Measurements from ENCODE around the gene GGA1.

GGA1 gene

DNA sequence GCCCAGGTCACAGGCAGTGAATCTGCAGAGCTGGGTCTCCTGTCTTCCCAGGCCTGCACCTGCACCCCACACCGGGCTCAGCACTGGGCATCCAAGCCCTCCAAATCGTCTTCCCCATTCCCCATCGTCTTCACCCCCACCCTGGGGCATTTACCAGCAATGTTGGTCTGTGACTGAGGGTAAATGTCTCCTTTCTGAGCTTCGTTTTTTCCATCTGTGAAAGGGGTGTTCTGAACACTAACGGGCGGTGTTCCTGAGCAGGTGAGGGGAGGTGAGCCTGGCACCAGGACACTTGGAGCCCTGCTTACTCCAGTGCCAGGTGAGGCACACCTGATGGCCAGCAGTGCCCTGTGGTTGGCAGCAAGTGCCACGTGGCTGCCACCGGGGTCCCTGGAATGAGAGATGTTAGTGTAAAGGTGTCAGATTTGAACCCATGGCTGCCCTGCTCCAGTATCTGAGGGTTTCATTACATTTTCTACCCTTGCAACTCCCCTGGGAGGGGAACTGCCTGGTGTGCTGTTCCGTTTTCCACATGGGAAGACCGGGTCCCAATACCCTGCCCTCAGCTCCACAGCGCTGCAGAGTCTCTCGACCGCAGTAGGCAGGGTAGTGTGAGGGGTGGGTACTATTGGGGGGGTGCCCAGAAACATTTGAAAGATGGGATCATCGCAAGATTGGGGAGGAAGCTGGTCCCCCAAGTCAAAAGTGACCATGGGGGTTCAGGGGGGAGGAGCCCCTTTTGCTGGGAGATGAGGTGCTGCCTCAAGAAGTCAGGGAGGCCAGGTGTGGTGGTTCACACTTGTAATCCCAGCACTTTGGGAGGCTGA lies 46.4 kb upstream of the GGA1 start:
- peak overlapping the region; percentile 94 for H3K4me3 ChIP-seq (ENCODE audit: low read depth, low read length)
- TF ChIP-seq, protein P1, sequence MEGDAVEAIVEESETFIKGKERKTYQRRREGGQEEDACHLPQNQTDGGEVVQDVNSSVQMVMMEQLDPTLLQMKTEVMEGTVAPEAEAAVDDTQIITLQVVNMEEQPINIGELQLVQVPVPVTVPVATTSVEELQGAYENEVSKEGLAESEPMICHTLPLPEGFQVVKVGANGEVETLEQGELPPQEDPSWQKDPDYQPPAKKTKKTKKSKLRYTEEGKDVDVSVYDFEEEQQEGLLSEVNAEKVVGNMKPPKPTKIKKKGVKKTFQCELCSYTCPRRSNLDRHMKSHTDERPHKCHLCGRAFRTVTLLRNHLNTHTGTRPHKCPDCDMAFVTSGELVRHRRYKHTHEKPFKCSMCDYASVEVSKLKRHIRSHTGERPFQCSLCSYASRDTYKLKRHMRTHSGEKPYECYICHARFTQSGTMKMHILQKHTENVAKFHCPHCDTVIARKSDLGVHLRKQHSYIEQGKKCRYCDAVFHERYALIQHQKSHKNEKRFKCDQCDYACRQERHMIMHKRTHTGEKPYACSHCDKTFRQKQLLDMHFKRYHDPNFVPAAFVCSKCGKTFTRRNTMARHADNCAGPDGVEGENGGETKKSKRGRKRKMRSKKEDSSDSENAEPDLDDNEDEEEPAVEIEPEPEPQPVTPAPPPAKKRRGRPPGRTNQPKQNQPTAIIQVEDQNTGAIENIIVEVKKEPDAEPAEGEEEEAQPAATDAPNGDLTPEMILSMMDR (IDR thresholded peaks at IDR 0.05; ENCODE audit: low read depth, low read length), result no peak

DNA sequence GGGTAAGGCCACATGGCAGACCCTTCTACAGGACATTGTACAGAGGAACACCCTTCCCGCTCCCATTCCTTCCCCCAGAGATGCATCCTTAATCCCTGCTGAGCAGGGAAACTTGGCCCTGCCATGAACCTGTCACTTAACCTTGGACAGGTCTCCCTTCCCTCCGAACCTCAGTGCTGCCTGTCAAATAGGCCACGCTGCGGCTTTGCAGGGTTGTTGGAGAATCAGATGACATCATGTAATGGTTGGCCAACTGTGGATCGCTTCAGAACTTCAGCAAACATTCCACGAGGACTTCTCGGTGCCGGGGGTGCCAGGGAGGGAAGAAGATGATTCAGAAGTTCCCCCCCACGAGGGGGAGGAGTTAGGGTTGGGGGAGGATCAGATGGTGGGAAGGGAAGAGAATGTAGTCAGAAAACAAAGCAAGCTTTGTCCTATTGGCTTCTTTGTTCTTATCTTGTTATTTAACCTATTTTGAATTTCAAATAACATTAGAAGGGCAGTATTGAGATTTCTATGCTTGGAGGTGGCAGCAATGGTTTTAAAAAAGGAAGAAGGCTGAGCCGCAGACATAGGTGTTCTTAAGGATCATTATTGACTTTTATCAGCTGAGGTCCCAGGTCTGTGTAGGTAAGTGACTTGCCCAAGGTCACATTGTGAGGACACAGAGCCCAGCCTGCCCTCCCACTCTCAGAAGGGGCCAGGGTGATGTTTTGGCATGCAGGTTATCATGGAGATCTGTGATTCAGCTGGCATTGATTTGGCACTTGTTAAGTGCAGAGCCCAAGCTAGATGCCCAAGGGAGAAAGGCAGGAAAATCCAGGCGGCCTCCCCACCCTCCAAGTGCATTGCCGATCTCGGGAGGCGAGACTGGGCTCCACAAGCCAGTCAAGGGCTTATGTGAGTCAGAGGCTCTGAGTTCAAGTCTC lies 45.2 kb upstream of the GGA1 start:
- H3K4me3 ChIP-seq (ENCODE audit: low read depth, low read length), result peak overlapping the region; percentile 94
- TF ChIP-seq, protein P1 (IDR thresholded peaks at IDR 0.05; ENCODE audit: low read depth, low read length), result no peak

DNA sequence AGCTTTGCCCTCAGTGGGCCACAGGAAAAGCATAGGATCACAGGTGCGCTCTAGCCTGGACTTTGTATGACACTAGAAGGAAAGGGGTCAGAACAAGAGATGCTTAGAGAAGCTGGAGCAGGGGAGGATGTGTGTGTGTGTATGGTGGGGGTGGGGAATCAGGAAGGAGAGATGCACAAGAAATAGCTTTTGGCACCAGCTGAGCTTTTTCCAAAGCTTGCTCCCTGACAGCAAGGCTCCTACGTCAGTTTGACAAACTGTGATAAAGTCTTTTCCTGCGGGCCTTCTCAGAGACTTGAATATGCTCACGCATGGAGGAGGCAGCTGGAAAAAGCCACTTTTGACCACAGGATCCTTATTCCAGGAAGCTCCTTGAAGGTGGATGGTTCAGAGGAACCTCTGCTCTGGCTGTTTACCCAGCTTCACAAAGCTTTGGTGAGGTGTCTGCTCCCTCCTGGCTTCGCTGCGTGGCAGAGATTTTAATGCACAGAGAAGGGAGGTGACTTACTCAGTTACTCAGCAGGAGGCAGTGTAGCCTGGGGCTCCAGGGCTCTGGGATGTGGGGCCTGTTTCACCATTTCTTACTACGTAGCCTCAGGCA lies 44.4 kb upstream of the GGA1 start:
- TF ChIP-seq, protein P1 (IDR thresholded peaks at IDR 0.05; ENCODE audit: low read depth, low read length), result no peak
- H3K4me3 ChIP-seq (ENCODE audit: low read depth, low read length), result peak overlapping the region; percentile 40

DNA sequence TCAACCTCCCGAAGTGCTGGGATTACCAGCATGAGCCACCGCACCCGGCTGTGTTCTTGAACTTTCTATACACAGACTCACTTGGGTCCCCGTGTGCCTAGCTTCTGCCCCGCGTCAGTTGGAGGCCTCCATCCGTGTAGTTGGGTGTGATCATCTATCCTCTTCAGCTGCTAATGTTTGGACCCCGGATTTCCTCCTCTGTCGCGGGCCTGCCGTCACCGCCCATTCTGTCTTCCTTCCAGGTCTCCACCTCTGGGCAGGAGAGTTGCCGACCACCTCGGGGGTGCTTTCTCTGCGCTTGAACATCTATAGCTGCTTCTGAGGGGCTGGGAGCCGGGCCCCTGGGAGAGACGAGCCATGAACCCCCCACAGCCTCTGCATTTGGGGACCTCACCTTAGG lies 42.8 kb upstream of the GGA1 start:
- TF ChIP-seq, protein P1 (IDR thresholded peaks at IDR 0.05; ENCODE audit: low read depth, low read length), result no peak
- H3K4me3 ChIP-seq (ENCODE audit: low read depth, low read length), result no peak overlapping the region

DNA sequence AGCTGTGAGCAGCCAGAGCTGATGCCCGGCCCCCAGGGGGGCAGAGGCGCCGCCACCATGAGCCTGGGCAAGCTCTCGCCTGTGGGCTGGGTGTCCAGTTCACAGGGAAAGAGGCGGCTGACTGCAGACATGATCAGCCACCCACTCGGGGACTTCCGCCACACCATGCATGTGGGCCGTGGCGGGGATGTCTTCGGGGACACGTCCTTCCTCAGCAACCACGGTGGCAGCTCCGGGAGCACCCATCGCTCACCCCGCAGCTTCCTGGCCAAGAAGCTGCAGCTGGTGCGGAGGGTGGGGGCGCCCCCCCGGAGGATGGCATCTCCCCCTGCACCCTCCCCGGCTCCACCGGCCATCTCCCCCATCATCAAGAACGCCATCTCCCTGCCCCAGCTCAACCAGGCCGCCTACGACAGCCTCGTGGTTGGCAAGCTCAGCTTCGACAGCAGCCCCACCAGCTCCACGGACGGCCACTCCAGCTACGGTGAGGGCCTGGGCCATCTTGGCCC lies 42.3 kb upstream of the GGA1 start:
- no peak overlapping the region for H3K4me3 ChIP-seq (ENCODE audit: low read depth, low read length)
- TF ChIP-seq, protein P1 (IDR thresholded peaks at IDR 0.05; ENCODE audit: low read depth, low read length), result no peak

DNA sequence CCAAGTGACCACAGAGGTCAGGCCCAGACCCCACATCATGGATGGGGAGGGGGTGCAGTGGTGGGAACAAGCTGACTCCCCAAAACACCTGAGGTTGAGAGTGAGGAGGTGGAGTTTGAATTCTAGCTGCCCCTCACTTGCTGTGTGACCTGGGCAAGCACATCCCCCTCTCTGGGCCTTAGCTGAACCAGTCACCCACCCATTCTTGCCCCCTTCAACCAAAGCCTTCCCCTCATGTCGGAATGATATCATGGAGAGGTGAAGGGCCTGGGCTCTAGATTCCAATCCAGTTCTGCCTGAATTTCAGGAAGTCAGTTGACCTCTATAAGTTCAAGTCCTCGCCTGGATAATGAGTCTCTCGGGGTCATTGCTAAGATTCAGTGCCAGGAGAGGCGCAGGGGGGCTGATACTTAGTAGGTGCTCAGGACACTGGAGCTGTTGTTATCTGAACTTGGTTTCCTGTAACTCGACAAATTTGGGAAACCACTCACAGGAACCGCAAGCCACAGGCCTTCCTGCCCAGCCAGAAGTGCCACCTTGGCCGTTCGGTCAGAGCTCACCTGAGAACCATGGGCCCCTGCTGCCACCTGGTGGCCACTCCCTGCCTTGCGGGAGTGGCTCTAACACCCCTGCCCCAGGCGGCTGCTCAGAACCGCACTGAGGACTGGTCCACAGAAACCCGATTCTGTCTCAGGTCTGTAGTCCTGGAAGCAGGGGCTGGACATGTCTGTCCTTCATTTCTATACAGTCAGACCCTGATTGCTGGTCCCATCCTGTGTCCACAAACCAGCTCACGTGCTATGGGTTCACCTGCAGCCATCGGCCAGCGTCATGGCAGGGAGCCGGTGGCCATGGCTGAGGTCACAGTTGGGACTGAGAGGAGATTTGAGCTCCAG lies 41.5 kb upstream of the GGA1 start:
- TF ChIP-seq, protein P1 (IDR thresholded peaks at IDR 0.05; ENCODE audit: low read depth, low read length), result peak; percentile 89

More for the DNA sequence above, 41.5 kb upstream of the GGA1 start:
- no peak overlapping the region for H3K4me3 ChIP-seq (ENCODE audit: low read depth, low read length)
